GM19239 (cell line): Measurements from ENCODE around the gene HSD17B3.
"Not testable (repeated sequence)": the region's sequence is repeated elsewhere in the genome, so short reads cannot be mapped to it uniquely, and the experiment has no call there.

Experiments used
- DNase-seq: peaks from one replicate; pipeline ENCODE4 v3.0.0; 2011; ENCODE audit warnings: low spot score; ENCODE audit not compliant: insufficient read length
- FAIRE-seq: peaks from 2 replicates; lab custom pipeline; 2011; peaks lifted over from hg19 to GRCh38; lab: Jason Lieb, UNC

Gene HSD17B3

DNA sequence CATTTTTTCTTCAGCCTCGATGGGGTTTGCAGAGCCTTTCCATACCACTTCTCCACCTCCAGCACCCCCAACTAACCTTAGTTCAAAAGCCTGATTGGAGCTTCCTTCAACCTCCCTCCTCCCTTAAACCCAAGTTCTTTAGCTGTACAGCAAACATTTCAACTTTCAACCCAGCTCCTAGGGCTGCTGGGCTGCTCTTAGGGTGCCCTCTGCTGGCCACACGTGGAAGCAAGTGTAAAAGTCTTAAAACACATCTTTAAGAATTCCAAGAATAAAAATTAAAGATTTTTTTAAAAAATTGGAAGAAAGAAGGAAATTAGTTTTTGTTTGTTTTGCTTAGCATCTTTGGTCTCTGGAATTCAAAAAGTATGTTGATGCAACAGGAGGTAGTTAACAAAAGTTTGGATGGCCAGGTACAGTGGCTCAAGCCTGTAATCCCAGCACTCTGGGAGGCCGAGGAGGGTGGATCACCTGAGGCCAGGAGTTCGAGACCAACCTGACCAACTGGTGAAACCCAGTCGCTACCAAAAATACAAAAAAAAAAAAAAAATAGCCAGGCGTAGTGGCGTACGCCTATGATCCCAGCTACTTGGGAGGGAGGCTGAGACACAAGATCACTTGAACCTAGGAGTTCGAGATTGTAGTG lies 15.5 kb upstream of the HSD17B3 start:
- DNase-seq = no peak
- FAIRE-seq = peak; percentile 60

DNA sequence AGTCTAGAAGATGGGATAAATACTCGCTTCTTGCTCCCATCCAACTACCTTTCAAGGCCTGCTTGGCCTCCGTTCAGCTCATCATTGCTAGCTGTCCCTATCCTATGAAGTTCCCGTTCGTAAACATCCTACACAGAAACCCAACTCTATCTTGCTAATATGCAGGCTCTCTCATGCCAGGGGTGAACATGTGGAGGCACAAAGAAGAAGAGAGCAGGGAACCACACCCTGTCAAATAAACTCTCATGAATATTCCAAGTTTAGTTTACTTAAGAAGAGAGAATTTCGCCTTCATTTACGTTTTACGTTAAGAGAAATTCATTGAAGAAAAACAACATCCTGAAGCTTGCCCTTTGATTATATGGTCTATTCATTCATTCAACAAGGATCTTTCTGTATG lies 7.9 kb upstream of the HSD17B3 start:
- FAIRE-seq (no peak), DNase-seq (no peak)

DNA sequence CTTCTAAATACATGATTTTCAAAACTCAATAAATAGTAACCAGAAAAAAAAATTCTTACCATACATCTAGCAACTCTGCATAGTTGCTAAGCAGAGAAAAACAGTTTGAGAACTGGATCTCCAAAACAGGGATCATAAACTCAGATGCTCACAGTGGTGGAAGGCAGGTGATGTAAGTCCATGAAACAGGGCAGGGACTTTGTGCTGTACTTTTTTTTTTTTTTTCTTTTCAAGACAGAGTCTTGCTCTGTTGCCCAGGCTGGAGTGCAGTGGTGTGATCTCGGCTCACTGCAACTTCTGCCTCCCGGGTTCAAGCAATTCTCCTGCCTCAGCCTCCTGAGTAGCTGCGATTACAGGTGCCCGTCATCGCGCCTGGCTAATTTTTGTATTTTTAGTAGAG lies 5.0 kb upstream of the HSD17B3 start:
- not testable (repeated sequence) for FAIRE-seq, DNase-seq

- no peak for FAIRE-seq
Measured at GRCh38 chr9:96305171-96305570, 3.2 kb upstream of the HSD17B3 start.

DNA sequence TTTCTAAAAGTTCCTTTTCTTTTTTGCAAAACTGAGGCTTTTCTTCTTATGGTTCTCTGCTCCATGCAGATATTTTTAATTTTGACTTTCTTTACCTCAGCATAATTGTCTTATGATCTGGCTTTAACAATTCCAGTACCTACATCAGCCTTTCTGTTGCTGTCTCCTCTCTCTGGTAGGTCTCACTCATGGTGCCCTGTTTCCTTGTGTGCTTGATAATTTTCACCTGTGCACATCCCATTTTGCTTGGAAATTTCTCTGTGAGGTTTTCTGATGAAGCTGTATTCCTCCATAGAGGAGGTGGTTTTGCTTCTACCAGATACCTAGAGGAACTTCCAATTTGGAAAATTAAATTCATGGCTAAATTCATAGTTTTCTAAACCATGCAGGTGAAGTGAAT lies 2.3 kb upstream of the HSD17B3 start:
- FAIRE-seq (no peak), DNase-seq (no peak)

More at GRCh38 chr9:96305171-96305570, 3.2 kb upstream of the HSD17B3 start:
- DNase-seq = no peak

GRCh38 chr9:96299823-96300222 lies 2.2 kb downstream of the HSD17B3 start:
- FAIRE-seq (no peak), DNase-seq (no peak)

DNA sequence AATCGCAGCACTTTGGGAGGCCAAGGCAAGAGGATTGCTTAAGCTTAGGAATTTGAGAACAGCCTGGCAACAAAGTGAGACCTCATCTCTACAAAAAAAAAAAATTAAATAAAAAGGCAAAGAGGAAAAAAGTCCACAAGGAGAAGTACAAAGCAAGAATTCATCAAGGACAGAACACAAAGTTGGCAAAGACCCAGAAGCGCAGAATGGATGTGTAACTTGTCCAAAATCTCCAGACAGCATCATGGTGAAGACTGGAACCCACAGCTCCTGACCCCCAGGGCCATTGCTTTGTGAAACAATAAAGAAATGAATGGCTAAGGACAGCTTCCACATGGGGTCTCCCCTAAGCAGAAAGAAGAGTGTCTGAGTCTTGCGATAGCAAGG lies 7.8 kb downstream of the HSD17B3 start:
- DNase-seq (no peak), FAIRE-seq (no peak)

DNA sequence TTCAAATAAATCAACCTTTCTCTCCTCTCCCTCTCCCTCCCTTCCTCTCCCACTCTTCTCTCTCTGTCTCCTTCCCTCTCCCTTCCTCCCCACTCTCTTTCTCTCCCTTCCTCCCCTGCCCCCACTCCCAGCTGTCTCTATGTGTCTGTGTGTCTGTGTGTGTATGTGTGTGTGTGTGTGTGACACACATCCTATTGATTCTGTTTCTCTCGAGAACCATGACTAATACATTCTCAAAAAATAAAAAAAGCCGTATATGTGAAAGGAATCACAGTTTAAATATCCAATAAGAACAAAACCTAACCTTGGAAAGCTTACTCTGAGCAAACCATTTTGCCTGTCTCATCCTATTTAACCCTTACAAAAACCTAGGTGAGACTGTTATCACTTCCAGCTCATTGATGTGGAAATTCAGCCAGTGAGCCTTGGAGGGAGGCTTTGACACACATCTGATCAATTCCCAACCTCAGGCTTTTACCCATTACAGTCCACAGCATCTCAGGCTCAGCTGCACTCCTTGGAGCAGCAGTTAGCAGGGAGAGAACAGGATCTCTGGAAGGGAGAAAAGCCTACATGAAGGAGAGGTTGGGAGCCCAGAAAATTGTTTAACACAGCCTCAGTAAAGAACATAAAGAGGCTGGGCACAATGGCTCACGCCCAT lies 8.3 kb downstream of the HSD17B3 start:
- FAIRE-seq = no peak

DNA sequence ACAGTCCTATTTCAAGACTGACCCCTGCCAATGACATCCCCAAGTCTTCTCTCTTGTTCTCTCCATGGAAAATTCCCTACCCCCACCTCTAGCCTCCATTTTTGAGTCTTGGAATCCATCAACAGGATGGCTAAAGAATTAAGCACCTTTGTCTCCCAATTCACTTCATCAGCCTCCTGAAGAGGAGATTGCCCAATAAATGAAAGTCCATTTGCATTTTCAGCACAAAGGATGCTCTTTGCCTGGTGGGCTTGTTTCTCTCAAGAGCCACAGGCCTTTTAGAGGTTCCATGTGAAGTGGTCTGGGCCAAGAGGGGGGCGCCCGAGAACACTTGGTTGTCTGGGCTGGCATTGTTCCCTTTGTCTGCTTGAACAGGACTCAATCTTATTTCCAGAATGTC lies 12.6 kb downstream of the HSD17B3 start:
- no peak for DNase-seq

More for the DNA sequence above, 8.3 kb downstream of the HSD17B3 start:
- no peak for DNase-seq

GRCh38 chr9:96281641-96282040 lies 20.3 kb downstream of the HSD17B3 start:
- FAIRE-seq = no peak

More for the DNA sequence above, 12.6 kb downstream of the HSD17B3 start:
- no peak for FAIRE-seq

GRCh38 chr9:96279932-96280331 lies 22.0 kb downstream of the HSD17B3 start:
- no peak for DNase-seq

More at GRCh38 chr9:96281641-96282040, 20.3 kb downstream of the HSD17B3 start:
- DNase-seq = no peak

GRCh38 chr9:96274939-96275338 lies 27.0 kb downstream of the HSD17B3 start:
- DNase-seq (no peak), FAIRE-seq (no peak)

More at GRCh38 chr9:96279932-96280331, 22.0 kb downstream of the HSD17B3 start:
- no peak for FAIRE-seq

- no peak for DNase-seq
- FAIRE-seq = no peak
Measured at GRCh38 chr9:96270236-96270744, 31.7 kb downstream of the HSD17B3 start.

DNA sequence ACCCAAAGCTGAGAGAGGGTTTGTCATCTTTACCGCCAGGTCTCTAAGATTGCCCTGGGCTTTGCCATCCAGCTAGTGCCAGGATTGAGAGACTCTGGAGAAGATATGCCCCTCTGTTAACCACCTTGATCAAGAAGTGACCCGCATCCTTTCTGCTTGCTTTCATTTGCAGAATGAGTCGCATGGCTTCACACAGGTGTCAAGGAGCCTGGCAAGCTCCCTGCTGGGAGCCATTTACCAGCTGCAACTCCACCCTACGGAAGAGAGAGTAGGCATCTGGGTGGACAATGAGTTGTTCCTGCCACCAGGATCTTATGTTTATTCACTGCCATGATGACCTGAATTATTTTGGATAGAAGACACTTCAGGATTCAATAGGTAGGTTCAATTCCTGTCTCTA lies 43.0 kb downstream of the HSD17B3 start:
- DNase-seq = no peak

DNA sequence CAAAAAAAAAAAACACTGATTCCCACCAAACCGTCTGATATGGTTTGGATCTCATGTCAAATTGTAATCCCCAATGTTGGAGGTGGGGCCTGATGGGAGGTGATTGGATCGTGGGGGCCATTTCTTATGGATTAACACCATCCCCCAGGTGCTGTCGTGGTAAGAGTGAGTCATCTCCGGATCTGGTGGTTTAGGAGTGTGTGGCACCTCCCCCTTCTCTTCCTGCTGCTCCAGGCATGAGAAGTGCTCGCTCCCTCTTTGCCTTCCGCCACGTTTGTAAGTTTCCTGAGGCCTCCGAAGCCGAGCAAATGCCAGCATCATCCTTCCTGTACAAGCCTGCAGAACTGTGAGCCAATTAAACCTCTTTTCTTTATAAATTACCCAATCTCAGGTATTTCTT lies 45.2 kb downstream of the HSD17B3 start:
- FAIRE-seq (no peak), DNase-seq (no peak)

More for the DNA sequence above, 43.0 kb downstream of the HSD17B3 start:
- FAIRE-seq = no peak

- no peak for FAIRE-seq
- DNase-seq = no peak
Measured at GRCh38 chr9:96255698-96256097, 46.3 kb downstream of the HSD17B3 start.

DNA sequence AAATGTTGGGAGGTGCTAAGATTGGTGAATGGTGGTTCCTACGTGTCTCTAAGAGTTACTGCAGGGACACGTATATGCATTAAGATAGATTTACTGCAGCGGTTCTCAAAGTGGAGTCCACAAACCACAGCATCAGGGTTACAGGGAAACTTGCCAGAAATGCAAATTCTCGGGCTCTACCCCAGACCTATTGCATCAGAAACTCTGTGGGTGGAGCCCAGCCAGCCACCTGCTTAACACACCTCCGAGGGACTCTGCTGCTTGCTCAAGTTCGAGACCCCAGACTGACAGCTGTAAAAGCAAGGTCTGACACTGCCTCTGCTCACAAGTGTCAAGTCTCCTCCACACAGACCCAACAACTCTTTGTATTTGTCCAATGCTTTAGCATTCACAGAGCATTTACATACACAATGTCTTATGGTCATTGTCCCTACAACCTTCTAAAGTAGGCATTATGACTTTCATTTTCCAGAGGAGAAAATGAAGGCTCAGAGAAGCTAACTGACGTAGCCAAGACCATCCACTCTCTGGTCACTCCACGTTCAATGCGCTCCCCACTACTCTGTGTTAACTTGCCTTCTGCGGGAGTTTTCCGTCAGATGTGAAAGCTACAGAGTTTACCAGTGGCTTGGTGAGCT lies 48.8 kb downstream of the HSD17B3 start:
- FAIRE-seq (no peak), DNase-seq (no peak)

- no peak for FAIRE-seq
- DNase-seq = no peak
Measured at GRCh38 chr9:96251451-96251850, 50.5 kb downstream of the HSD17B3 start.

GRCh38 chr9:96249746-96250145 lies 52.2 kb downstream of the HSD17B3 start:
- FAIRE-seq (no peak), DNase-seq (no peak)

DNA sequence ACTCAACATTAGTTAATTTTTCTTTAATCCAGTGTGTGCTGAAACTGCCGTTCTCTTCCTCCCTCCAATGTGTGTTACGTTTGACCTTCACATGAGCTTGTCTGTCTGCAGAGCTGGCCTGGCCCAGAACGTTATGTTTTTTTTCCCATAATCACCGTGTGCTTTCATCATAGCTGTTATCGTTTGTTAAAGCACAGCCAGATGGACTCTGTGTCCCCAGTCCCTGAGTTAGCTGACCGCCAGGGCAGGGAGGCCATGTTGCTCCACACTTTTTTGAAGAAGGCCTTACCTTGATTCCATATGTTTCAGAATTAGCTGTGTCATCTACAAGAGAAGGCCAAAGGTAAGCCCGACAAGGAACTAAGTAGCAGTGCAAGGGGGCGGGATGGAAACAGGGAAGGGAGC lies 55.7 kb downstream of the HSD17B3 start:
- DNase-seq (no peak), FAIRE-seq (no peak)

DNA sequence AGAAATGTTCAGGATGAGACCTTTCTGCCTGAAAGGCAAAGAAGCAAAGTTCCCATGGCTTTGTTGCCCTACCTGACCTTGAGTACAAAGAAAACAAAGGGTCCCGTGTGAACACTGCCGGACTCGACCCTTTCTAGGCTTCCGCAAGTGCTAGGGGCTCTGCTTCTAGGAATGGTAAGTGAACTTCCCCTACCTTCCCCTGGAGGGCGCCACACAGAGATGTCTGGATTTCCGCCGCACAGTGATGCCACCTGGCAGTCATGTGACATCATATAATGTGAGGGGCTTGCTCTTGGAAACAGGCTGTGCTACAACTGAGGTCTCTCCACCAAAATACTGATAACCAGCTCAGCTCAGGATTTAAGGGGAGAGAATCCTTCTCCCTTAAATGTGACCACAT lies 56.6 kb downstream of the HSD17B3 start:
- FAIRE-seq (no peak), DNase-seq (no peak)
